SK-N-MC (cell line): ENCODE measurements around the gene LHFPL6.

Experiments
- EZH2 ChIP-seq: fragments of 200-600 bp; sonication (generic); IDR thresholded peaks from one replicate; pipeline ENCODE4 v1.6.1; 2017; ENCODE audit warnings: antibody characterized with exemption
- POLR2AphosphoS5 ChIP-seq: IDR thresholded peaks from 2 replicates; pipeline ENCODE4 v1.6.1; 2012; ENCODE audit warnings: mild to moderate bottlenecking, low read depth, low read length, borderline replicate concordance

DNA sequence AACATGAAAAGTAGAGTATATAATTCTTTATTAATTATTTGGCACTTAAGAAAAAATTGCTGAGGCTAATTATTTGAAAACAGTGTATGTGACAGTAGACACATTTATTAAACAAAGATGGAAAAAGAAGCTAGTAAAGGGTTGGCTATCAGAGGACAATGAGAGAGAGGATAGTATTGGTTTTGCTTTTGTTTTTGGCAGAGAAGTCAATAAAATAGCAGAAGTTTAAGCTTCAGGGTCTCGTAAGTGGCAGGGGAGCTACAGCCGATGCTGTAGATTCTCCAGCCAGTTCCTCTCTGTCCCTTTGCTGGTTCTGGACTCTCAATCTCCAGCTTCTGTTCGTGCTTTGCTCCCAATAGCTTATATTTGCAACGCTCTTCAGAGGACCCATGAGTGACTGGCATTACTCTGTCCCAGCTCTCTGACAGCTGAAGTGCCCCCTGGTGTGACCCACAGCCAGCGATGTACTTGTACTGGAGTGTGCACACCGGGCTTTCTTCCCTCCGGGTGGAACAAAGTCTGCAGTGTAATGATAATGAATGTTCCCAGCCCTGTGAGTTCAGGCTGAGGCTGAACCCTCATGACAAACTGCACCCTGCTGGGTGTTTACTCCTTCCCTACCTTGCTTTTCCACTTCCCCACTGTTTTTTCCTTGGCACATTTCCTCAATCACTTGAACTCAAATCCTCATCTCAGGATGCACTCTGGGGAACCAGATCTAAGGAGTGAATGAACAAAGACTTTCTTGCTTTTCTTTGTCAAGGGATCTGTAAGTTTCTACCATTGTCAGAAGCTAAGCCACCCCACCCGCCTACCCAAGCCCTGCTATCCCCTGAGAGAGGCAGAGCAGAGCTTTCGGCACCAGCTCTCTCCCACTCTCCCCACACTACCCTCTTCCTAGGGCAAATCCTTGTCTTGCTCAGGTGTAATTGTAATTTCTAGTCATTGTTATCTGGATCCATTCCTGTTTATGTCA lies 254.8 kb downstream of the LHFPL6 start:
- TF ChIP-seq POLR2AphosphoS5 (no peak), EZH2 (no peak)
